Measurements from ENCODE around the gene DHODH. TPM values are rescaled to one million over a fixed set of nuclear protein-coding genes. Genes with fewer than 3 reads are reported as not detected.

DHODH gene
- total and polyA plus RNA-seq, 2 of the 13 experiments (the other 11 are each of a cell fraction or from before 2014, with no cell fraction given), result 10.7 to 16.4 TPM

DNA sequence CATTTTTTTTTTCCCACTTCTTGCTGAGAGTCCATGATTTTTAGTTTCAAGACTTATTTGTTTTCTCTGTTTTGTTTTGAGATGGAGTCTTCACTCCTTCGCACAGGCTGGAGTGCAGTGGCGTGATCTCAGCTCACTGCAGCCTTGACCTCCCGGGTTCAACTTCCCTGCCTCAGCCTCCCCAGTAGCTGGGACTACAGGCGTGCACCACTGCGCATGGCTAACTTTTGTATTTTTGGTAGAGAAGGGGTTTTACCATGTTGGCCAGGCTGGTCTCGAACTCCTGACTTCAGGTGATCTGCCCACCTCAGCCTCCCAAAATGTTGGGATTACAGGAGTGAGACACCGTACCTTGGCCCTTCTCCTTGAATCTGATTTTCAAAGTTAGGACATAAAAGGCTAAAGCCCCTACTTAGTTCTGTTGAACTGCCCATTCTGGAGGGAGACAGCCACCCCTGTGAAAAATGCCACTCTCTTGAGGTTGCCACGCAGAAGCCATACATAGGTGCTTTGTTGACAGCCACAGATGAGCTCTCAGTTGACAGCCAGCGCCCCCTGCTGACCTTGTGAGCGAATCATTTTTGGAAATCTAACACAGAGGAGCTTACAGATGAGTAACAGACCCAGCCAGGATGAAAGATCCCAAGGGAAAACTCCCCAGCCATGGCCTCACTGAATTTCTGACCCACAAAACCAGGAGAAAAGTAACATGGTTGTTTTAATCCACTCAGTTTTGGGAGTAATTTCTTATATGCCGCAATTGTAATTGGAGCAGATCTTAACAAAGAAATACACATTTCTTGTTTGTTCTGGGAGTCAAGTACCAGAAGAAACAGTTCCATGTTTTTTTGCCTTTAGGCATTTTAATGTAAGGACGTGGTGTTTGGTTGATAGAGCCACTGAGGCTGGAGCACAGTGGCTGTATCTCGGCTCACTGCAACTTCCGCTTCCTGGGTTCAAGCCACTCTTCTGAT, 47.2 kb upstream of the DHODH start (continued):
- TF ChIP-seq ZNF3 (CRISPR knock-in tag; IDR thresholded peaks at IDR 0.05), result no peak
- TF ChIP-seq MTA1 (CRISPR knock-in tag; IDR thresholded peaks at IDR 0.05; ENCODE audit: borderline replicate concordance), result 0 out of 2 replicates have a peak, but pooled peaks have one; percentile 35
- TF ChIP-seq, protein P1, sequence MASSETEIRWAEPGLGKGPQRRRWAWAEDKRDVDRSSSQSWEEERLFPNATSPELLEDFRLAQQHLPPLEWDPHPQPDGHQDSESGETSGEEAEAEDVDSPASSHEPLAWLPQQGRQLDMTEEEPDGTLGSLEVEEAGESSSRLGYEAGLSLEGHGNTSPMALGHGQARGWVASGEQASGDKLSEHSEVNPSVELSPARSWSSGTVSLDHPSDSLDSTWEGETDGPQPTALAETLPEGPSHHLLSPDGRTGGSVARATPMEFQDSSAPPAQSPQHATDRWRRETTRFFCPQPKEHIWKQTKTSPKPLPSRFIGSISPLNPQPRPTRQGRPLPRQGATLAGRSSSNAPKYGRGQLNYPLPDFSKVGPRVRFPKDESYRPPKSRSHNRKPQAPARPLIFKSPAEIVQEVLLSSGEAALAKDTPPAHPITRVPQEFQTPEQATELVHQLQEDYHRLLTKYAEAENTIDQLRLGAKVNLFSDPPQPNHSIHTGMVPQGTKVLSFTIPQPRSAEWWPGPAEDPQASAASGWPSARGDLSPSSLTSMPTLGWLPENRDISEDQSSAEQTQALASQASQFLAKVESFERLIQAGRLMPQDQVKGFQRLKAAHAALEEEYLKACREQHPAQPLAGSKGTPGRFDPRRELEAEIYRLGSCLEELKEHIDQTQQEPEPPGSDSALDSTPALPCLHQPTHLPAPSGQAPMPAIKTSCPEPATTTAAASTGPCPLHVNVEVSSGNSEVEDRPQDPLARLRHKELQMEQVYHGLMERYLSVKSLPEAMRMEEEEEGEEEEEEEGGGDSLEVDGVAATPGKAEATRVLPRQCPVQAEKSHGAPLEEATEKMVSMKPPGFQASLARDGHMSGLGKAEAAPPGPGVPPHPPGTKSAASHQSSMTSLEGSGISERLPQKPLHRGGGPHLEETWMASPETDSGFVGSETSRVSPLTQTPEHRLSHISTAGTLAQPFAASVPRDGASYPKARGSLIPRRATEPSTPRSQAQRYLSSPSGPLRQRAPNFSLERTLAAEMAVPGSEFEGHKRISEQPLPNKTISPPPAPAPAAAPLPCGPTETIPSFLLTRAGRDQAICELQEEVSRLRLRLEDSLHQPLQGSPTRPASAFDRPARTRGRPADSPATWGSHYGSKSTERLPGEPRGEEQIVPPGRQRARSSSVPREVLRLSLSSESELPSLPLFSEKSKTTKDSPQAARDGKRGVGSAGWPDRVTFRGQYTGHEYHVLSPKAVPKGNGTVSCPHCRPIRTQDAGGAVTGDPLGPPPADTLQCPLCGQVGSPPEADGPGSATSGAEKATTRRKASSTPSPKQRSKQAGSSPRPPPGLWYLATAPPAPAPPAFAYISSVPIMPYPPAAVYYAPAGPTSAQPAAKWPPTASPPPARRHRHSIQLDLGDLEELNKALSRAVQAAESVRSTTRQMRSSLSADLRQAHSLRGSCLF (CRISPR knock-in tag; IDR thresholded peaks at IDR 0.05; ENCODE audit: borderline replicate concordance), result no peak
- no peak for TF ChIP-seq ATAD3A (CRISPR knock-in tag; IDR thresholded peaks at IDR 0.05)
- TF ChIP-seq, protein P2, sequence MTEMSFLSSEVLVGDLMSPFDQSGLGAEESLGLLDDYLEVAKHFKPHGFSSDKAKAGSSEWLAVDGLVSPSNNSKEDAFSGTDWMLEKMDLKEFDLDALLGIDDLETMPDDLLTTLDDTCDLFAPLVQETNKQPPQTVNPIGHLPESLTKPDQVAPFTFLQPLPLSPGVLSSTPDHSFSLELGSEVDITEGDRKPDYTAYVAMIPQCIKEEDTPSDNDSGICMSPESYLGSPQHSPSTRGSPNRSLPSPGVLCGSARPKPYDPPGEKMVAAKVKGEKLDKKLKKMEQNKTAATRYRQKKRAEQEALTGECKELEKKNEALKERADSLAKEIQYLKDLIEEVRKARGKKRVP (CRISPR knock-in tag; IDR thresholded peaks at IDR 0.05), result no peak
- peak; percentile 42; the same call in 1 of the 2 replicates for TF ChIP-seq SRF (IDR thresholded peaks at IDR 0.05; ENCODE audit: low read depth, low read length)
- TF ChIP-seq ZNF713 (CRISPR knock-in tag; IDR thresholded peaks at IDR 0.05), result no peak
- no peak for TF ChIP-seq MZF1 (CRISPR knock-in tag; IDR thresholded peaks at IDR 0.05; ENCODE audit: borderline replicate concordance)
- no peak for TF ChIP-seq RELA (CRISPR knock-in tag; IDR thresholded peaks at IDR 0.05)
- peak; percentile 40; the same call in 1 of the 2 replicates for TF ChIP-seq ZNF614 (CRISPR knock-in tag; IDR thresholded peaks at IDR 0.05; ENCODE audit: borderline replicate concordance)
- TF ChIP-seq HOXA3 (CRISPR knock-in tag; IDR thresholded peaks at IDR 0.05), result peak; percentile 33; the same call in 1 of the 2 replicates
- peak; percentile 62; the same call in 1 of the 2 replicates for TF ChIP-seq TOPORS (CRISPR knock-in tag; IDR thresholded peaks at IDR 0.05)
- no peak for TF ChIP-seq RBAK (CRISPR knock-in tag; IDR thresholded peaks at IDR 0.05)
- TF ChIP-seq ZNF468 (CRISPR knock-in tag; IDR thresholded peaks at IDR 0.05), result no peak
- TF ChIP-seq, protein P3, sequence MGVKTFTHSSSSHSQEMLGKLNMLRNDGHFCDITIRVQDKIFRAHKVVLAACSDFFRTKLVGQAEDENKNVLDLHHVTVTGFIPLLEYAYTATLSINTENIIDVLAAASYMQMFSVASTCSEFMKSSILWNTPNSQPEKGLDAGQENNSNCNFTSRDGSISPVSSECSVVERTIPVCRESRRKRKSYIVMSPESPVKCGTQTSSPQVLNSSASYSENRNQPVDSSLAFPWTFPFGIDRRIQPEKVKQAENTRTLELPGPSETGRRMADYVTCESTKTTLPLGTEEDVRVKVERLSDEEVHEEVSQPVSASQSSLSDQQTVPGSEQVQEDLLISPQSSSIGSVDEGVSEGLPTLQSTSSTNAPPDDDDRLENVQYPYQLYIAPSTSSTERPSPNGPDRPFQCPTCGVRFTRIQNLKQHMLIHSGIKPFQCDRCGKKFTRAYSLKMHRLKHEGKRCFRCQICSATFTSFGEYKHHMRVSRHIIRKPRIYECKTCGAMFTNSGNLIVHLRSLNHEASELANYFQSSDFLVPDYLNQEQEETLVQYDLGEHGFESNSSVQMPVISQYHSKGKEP (CRISPR knock-in tag; IDR thresholded peaks at IDR 0.05), result no peak
- peak; percentile 95 for TF ChIP-seq STAG1 (CRISPR knock-in tag; IDR thresholded peaks at IDR 0.05)
- no peak for TF ChIP-seq CBX5 (CRISPR knock-in tag; IDR thresholded peaks at IDR 0.05; ENCODE audit: borderline replicate concordance)
- peak; percentile 67 for TF ChIP-seq SAP130 (CRISPR knock-in tag; IDR thresholded peaks at IDR 0.05; ENCODE audit: low read depth)
- TF ChIP-seq POLR2AphosphoS5 (IDR thresholded peaks at IDR 0.05; ENCODE audit: low read depth, low read length), result no peak
- TF ChIP-seq, protein P4, sequence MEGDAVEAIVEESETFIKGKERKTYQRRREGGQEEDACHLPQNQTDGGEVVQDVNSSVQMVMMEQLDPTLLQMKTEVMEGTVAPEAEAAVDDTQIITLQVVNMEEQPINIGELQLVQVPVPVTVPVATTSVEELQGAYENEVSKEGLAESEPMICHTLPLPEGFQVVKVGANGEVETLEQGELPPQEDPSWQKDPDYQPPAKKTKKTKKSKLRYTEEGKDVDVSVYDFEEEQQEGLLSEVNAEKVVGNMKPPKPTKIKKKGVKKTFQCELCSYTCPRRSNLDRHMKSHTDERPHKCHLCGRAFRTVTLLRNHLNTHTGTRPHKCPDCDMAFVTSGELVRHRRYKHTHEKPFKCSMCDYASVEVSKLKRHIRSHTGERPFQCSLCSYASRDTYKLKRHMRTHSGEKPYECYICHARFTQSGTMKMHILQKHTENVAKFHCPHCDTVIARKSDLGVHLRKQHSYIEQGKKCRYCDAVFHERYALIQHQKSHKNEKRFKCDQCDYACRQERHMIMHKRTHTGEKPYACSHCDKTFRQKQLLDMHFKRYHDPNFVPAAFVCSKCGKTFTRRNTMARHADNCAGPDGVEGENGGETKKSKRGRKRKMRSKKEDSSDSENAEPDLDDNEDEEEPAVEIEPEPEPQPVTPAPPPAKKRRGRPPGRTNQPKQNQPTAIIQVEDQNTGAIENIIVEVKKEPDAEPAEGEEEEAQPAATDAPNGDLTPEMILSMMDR (CRISPR knock-in tag; IDR thresholded peaks at IDR 0.05), result peak; percentile 95
- TF ChIP-seq KDM5B (CRISPR knock-in tag; IDR thresholded peaks at IDR 0.05; ENCODE audit: borderline replicate concordance), result no peak
